G401 (cell line): ENCODE measurements around the gene COPZ1. TPM values are rescaled to one million over a fixed set of nuclear protein-coding genes. Genes with fewer than 3 reads are reported as not detected.
"Not testable (repeated sequence)": the region's sequence is repeated elsewhere in the genome, so short reads cannot be mapped to it uniquely, and the experiment has no call there.

ENCODE experiments used
- DNase-seq: peaks from one replicate; pipeline ENCODE4 v3.0.0-alpha.2; 2015; ENCODE audit warnings: low spot score
- in situ Hi-C: cut with HindIII; loops from 2 replicates; pipeline ENCODE4 v1.10.0; 2016; ENCODE audit warnings: low sequenced_read_pairs, mixed read lengths
- total RNA-seq: library from RNA; depleted of rRNA; stranded (reverse); fragments of >200 nt; shearing (Covaris generic); gene quantifications from 2 replicates; pipeline ENCODE4 v1.2.3, GENCODE V29; 2014

Gene COPZ1
- total RNA-seq, 1 experiment from 2014 or later = 225 TPM

DNA sequence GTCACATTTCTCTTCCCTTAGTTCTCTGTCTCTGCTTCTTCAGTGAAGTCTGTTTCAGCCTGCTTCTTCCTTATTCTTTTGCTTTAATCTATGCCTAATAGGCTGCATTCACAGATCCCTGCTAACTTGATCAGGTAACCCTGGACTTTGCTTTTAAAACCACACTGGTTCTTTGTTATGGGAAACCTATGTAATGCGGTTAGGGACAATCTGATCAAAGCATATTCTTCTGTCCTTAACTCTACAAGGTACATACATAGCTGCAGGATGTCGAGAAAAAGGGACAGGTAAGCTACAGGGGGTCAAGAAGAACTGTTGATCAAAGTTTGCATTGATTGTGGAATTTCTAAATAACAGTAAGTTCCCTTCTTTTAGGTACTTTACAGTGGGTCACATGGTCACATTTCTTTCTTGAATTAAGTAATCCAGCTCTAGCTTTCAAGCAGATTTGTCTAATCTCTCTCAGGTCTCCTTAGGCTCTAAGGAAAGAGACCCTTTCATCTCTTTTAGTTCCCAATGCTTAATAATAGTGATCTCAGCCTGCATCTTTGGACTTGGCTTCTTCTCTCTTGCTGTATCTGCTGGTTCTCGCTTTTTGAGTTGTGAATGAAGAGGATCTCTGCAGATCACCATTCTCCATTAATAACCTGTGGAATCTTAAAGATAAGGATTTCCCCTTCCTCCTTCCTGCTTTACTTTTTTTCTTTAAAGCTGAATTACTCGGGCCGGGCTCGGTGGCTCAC is 3.8 kb downstream of the COPZ1 start:
- in situ Hi-C loops = loop anchor here (5.0 kb wide), 1 partner anchor 36 kb away; no protein-coding TSS in a partner anchor
- DNase-seq = no peak

DNA sequence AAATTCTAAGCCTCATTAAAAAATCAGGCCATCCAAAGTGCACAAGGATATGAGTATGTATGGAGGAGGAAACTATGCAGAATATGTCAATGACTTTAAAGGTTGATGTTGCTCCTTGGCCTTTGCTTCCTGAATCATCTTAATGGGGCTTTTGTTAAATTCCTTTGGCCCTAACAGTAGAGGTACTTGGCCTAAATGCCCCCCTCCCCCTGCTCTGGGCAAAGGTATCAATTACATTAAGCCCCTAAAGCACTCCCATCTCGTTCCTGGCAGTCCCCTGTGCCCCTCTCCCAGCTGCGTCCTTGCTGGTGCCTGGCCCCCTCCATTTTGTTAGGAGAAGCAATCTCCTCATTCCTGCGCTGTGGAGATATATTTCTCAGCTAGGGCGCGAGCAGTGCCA is 4.8 kb downstream of the COPZ1 start:
- in situ Hi-C loops = loop anchor here (5.0 kb wide), 1 partner anchor 37 kb away; no protein-coding TSS in a partner anchor
- DNase-seq = peak; percentile 63

- in situ Hi-C loops = no loop called here
- DNase-seq = no peak
These were observed 5.5 kb downstream of the COPZ1 start for GRCh38 chr12:54330442-54330841.

DNA sequence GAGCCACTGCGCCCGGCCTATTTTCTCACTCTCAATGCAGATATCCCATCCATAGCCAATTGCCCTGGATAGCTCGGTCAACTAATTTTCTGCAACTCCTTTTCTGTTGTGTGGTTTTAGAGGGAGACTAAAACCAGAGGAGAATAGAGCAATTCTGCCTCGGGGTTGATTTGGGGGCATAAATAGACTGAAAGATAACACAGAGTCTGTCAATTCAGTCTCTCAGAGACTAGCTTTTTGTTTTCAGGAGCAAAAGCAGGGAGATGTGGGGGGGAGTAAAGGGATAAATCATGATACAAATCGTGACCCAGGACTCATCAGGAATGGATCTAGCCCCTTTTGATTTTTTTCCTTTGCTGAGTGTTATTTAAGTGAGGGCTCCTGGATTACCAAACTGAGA is 6.5 kb downstream of the COPZ1 start:
- in situ Hi-C loops = no loop called here
- DNase-seq = no peak

DNA sequence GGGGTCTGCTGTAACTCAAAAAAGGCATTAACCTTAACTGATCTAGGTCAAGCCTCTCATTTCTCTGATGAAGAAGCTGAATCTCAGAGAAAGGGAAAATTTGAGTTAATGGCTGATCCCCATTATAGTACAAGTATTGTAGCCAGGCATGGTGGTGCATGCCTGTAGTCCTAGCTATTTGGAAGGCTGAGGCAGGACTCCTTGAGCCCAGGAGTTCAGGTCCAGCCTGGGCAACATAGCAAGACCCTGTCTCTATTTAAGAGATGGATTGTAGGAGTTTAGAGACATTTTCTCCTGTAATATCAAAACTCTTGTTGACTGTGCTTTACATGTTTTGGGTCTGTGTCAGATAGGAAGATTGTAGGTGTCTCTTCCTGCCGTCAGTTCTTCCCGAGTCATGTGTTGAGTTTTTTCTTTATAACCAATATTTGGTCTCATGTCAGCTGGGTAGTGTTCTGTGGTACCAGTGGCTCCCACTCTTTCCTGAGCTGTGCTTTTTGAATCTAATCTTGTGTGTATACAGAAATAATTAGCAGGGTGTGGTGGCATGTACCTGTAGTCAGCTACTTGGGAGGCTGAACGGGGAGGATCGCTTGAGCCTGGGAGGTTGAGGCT is 8.6 kb downstream of the COPZ1 start:
- in situ Hi-C loops = no loop called here

GRCh38 chr12:54337280-54337842 is 12.4 kb downstream of the COPZ1 start:
- DNase-seq = no peak
- in situ Hi-C loops = no loop called here

More for the DNA sequence above, 8.6 kb downstream of the COPZ1 start:
- no peak for DNase-seq

GRCh38 chr12:54337854-54338650 is 13.1 kb downstream of the COPZ1 start:
- DNase-seq = no peak
- in situ Hi-C loops = no loop called here

DNA sequence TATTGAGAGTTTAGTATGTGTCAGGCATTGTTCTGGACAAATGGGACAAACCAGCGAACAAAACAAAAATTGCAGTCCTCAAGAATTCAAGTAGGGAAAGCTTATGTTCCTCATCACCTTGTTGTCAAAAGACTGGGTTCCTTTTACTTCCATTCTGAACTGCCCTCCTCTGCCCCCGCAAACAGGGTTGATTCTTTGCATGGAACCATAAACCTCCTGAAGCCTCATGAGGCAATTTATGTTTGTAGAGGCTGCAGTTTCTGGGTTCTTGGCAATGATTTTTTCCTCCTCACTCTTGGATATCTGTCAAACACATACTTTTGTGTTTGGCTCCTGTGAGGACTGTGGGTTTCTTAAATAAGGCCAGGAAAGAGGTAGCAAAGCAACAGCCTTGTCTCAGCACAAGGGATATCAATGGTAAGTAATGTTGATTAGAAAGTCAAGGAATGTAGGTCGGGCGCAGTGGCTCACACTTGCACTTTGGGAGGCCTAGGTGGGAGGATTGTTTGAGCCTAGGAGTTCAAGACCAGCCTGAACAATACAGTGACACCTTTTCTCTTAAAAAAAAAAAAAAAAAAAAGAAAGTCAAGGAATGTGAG is 13.9 kb downstream of the COPZ1 start:
- DNase-seq = no peak
- in situ Hi-C loops = no loop called here

DNA sequence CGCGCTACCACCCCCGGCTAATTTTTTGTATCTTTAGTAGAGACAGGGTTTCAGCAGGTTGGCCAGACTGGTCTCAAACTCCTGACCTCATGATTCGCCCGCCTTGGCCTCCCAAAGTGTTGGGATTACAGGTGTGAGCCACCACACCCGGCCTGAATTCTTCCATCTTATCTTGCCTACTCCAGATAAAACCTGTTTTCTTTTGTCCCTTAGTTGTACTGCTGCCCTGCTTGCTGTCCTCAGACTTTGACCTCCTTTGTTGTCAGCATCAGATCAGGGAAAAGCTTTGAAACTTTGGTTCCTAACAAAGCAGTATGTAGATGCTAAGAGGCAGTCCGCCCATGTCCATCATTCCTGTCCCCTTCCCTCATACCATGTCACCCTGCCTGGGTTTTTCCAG is 15.9 kb downstream of the COPZ1 start:
- no peak for DNase-seq
- in situ Hi-C loops = no loop called here

DNA sequence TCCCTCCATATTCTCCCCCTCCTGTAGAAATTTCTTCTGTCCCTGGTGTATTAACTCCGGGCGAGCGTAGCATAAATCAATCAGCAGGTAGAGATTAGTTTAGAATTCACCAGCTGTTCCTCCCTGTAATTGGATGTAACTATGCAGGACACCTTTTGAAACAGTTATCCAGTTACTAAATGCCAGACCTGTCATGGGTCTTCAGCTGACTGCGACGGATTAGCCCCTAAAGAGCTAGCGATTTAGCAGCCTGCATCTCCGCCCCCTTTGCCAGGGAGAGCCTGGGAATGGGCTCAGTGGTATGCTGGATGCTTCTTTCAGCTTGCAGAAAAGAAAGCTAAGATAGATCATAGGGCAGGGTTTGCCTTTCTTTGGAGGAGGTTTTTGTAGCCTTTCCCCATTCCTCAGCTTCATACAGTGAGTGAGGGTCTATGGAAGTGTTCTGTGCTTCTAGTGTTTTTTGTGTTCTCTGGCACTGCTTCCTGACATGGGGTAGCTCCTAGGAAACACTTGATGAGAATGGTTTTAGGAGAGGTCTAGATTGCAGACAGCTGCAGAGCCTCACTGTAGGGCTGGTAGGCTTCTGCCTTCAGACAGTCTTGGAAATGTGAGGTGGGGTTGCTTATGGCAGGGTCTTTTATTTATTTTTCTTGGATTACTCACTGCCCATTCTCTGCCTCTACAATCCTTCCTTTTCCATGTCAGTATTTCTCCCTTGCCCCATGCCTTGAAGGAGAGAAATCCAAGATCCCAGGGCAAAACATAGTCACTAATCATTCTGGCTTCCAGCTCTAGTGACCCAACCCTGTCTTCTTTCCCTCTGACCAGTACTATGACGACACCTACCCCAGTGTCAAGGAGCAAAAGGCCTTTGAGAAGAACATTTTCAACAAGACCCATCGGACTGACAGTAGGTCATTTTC is 16.7 kb downstream of the COPZ1 start:
- DNase-seq = no peak

DNA sequence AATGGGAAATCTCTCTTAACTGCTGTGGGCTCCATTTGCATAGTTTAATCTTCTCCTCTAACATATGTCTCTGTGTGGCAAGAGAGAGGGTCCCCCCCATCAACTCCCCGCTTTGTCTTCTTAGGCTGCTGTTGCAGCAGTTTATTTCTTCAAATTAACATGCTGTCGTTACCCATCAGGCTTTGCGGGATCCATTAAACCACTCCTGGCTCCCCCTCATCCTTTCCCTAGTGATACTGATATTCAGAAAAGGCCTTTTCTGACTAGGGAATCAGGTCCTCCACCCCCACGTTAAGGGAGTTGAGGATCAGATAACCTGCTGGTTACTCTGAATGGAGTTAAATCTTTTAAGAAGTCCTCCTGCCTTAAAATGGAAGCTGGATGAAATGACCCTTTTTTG is 24.1 kb downstream of the COPZ1 start:
- in situ Hi-C loops = no loop called here
- no peak for DNase-seq

More for the DNA sequence above, 16.7 kb downstream of the COPZ1 start:
- in situ Hi-C loops = no loop called here

GRCh38 chr12:54349679-54350078 is 24.7 kb downstream of the COPZ1 start:
- DNase-seq = no peak
- in situ Hi-C loops = loop anchor here (25.0 kb wide), 1 partner anchor 137 kb away; no protein-coding TSS in a partner anchor

GRCh38 chr12:54350743-54351142 is 25.8 kb downstream of the COPZ1 start:
- no peak for DNase-seq
- in situ Hi-C loops = loop anchor here (25.0 kb wide), 1 partner anchor 138 kb away; no protein-coding TSS in a partner anchor

DNA sequence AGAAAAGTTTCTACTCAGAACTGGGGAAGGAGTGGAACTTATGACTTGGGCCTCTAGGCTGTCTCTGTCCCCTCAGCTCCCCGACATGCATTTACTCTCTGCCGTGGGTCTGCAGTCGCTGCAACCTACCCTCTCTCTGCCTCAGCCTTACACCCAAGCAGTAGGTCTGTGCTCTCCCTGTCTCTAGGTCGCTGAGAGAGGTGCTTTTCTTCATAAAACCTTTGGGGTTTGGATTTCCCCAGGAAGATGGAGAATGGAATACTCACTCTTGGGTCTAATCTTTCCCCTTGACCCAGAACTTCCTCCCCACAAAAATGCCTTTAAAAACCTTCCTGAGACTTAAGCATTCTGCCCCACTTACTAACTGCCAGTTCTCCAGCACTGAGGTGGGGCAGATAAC is 26.4 kb downstream of the COPZ1 start:
- no peak for DNase-seq
- in situ Hi-C loops = loop anchor here (25.0 kb wide), 1 partner anchor 139 kb away; no protein-coding TSS in a partner anchor

DNA sequence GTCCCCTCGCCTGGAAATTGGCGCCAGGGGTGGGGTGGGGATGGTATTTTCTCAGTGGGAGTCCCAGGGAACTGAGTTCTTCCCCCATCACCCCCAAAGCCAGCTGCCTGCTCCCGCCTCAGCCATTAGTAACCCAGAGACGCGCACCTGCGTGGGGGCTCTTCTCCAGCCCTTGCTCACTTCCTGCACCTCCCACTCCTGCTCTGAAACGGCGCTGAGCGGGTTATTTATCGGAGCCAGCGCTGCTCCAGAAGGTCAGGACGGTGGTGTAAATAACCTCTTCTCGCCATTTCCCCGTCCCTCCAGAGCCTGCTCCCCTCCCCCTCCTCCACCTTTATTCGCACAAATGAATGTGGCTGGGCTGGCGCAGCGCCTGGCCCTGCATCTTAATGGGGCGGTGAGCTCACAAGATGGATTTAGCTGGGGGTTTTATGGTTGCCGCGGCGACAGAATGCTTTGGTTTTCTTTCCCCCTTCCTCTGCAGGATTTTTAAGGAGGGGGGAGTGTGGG is 27.1 kb downstream of the COPZ1 start:
- in situ Hi-C loops = loop anchor here (25.0 kb wide), 1 partner anchor 140 kb away; no protein-coding TSS in a partner anchor
- peak; percentile 87 for DNase-seq

- in situ Hi-C loops = loop anchor here (25.0 kb wide), 1 partner anchor 141 kb away; no protein-coding TSS in a partner anchor
- peak; percentile 63 for DNase-seq
These were observed 28.3 kb downstream of the COPZ1 start for GRCh38 chr12:54352891-54353874.

DNA sequence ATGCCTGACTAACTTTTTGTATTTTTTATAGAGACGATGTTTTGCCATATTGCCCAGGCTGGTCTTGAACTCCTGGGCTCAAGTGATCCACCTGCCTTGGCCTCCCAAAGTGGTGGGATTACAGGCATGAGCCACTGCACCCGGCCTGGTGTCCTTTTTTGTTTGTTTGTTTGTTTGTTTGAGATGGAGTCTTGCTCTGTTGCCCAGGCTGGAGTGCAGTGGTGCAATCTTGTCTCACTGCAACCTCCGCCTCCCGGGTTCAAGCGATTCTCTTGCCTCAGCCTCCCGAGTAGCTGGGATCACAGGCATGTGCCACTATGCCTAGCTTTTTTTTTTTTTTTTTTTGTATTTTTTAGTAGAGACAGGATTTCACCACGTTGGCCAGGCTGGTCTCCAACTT is 29.3 kb downstream of the COPZ1 start:
- not testable (repeated sequence) for DNase-seq
- in situ Hi-C loops = loop anchor here (25.0 kb wide), 1 partner anchor 142 kb away; no protein-coding TSS in a partner anchor
